ENCODE data around the gene ARHGEF16. TPM values are rescaled to one million over a fixed set of nuclear protein-coding genes. Genes with fewer than 3 reads are reported as not detected.

Gene ARHGEF16
- total RNA-seq, 1 donor from 2014 or later: 12.2 TPM

- Histone ChIP-seq H3K36me3 (no peaks in the 10 kb centered on the region), H3K27me3 (peaks cover 24% of the 10 kb centered on the region), H3K4me1 (peaks cover 4% of the 10 kb centered on the region), H3K9me3 (no peaks in the 10 kb centered on the region), H3K27ac (no peak overlapping the region), H3K4me3 (no peak overlapping the region)
- ATAC-seq (no peak), DNase-seq (no peak)
- TF ChIP-seq CTCF (IDR thresholded peaks at IDR 0.05): no peak
- intact Hi-C loops (cut with DNase I): loop anchor here (10.0 kb wide), 1 partner anchor 272 kb away; no protein-coding TSS in a partner anchor
Measured at GRCh38 chr1:3452866-3453175, 1.6 kb upstream of the ARHGEF16 start.

- Histone ChIP-seq H3K27me3 (peaks cover 24% of the 10 kb centered on the region), H3K4me3 (no peak overlapping the region), H3K36me3 (no peaks in the 10 kb centered on the region), H3K27ac (no peak overlapping the region), H3K4me1 (peaks cover 4% of the 10 kb centered on the region), H3K9me3 (no peaks in the 10 kb centered on the region)
- intact Hi-C loops (cut with DNase I): loop anchor here (10.0 kb wide), 1 partner anchor 272 kb away; no protein-coding TSS in a partner anchor
- TF ChIP-seq CTCF (IDR thresholded peaks at IDR 0.05): peak; percentile 96
- peak; percentile 89 for DNase-seq
- ATAC-seq: peak; percentile 86
Measured at GRCh38 chr1:3453203-3453761, 1.2 kb upstream of the ARHGEF16 start.

GRCh38 chr1:3454811-3455618 lies 550 bp downstream of the ARHGEF16 start:
- no peaks in the 10 kb centered on the region for H3K36me3 ChIP-seq
- intact Hi-C loops (cut with DNase I): loop anchor here (10.0 kb wide), 1 partner anchor 270 kb away; no protein-coding TSS in a partner anchor
- peak overlapping the region; percentile 58 for H3K4me3 ChIP-seq
- H3K27me3 ChIP-seq: peaks cover 24% of the 10 kb centered on the region
- no peak for TF ChIP-seq CTCF (IDR thresholded peaks at IDR 0.05)
- H3K9me3 ChIP-seq: no peaks in the 10 kb centered on the region
- peaks cover 4% of the 10 kb centered on the region for H3K4me1 ChIP-seq
- no peak overlapping the region for H3K27ac ChIP-seq
- DNase-seq (peak; percentile 86), ATAC-seq (peak; percentile 47)

- no peak for ATAC-seq
- Histone ChIP-seq H3K27ac (no peak overlapping the region), H3K9me3 (no peaks in the 10 kb centered on the region), H3K4me3 (no peak overlapping the region), H3K27me3 (peaks cover 24% of the 10 kb centered on the region), H3K36me3 (no peaks in the 10 kb centered on the region), H3K4me1 (peaks cover 4% of the 10 kb centered on the region)
- intact Hi-C loops (cut with DNase I): loop anchor here (10.0 kb wide), 1 partner anchor 269 kb away; no protein-coding TSS in a partner anchor
- no peak for DNase-seq
- TF ChIP-seq CTCF (IDR thresholded peaks at IDR 0.05): no peak
Measured at GRCh38 chr1:3455670-3456448, 1.4 kb downstream of the ARHGEF16 start.

GRCh38 chr1:3456449-3456963 lies 2.0 kb downstream of the ARHGEF16 start:
- H3K36me3 ChIP-seq: no peaks in the 10 kb centered on the region
- peaks cover 4% of the 10 kb centered on the region for H3K4me1 ChIP-seq
- H3K27ac ChIP-seq: no peak overlapping the region
- DNase-seq (no peak), ATAC-seq (no peak)
- no peak overlapping the region for H3K4me3 ChIP-seq
- intact Hi-C loops (cut with DNase I): loop anchor here (10.0 kb wide), 1 partner anchor 268 kb away; no protein-coding TSS in a partner anchor
- H3K27me3 ChIP-seq: peaks cover 20% of the 10 kb centered on the region
- no peaks in the 10 kb centered on the region for H3K9me3 ChIP-seq
- TF ChIP-seq CTCF (IDR thresholded peaks at IDR 0.05): no peak

Data from upper lobe of right lung (tissue), 1 donor.